Esophagus muscularis mucosa (tissue), 4 donors: Measurements from ENCODE around the gene RGMB. TPM values are rescaled to one million over a fixed set of nuclear protein-coding genes. Genes with fewer than 3 reads are reported as not detected.

Source experiments
- DNase-seq: peaks from one replicate; pipeline ENCODE4 v3.0.0-alpha.2; 2017; ENCODE audit errors: extremely low spot score
- H3K27ac ChIP-seq, 4 donors: fragments of 200-600 bp; sonication (generic); replicated peaks in 1 of 4; 1 replicate in 3 of 4; 2 replicates in 1 of 4; pipeline ENCODE4 v1.5.1; 2016 to 2019; ENCODE audit warnings: mild to moderate bottlenecking in 1 of 4
- H3K27me3 ChIP-seq, 4 donors: fragments of 200-600 bp; sonication (generic); one replicate each; pipeline versions ENCODE4 v1.5.1 to v1.6.0; 2016 to 2019
- H3K36me3 ChIP-seq, 4 donors: fragments of 200-600 bp; sonication (generic); one replicate each; pipeline ENCODE4 v1.5.1; 2016 to 2019
- H3K4me1 ChIP-seq, 4 donors: fragments of 200-600 bp; sonication (generic); one replicate each; pipeline ENCODE4 v1.5.1; 2016 to 2019
- H3K4me3 ChIP-seq, 4 donors: fragments of 200-600 bp; sonication (generic); 1 replicate in 2 of 4; 2 replicates in 2 of 4; pipeline ENCODE4 v1.5.1; 2016 to 2019; ENCODE audit warnings: mild to moderate bottlenecking in 4 of 4, moderate library complexity in 1 of 4
- H3K9me3 ChIP-seq, 4 donors: fragments of 200-600 bp; sonication (generic); 1 replicate in 3 of 4; 2 replicates in 1 of 4; pipeline ENCODE4 v1.5.1; 2016 to 2019
- EP300 ChIP-seq: sonication (generic); formaldehyde crosslinking; IDR thresholded peaks from one replicate; pipeline ENCODE4 v1.6.1; 2017; ENCODE audit warnings: antibody characterized with exemption
- POLR2A ChIP-seq: fragments of 450-650 bp; IDR thresholded peaks from one replicate; pipeline ENCODE4 v1.6.1; 2017; ENCODE audit warnings: antibody characterized with exemption, moderate library complexity, mild to moderate bottlenecking, low read depth
- POLR2AphosphoS5 ChIP-seq, 2 donors: sonication (generic); formaldehyde crosslinking; IDR thresholded peaks; one replicate each; pipeline ENCODE4 v1.6.1; 2017; ENCODE audit warnings: antibody characterized with exemption in 2 of 2
- whole genome bisulfite sequencing: methylation state at CpG from one replicate; pipeline ENCODE4 v1.1.5; 2018; 5-methylcytosine and 5-hydroxymethylcytosine counted together
- intact Hi-C: fragments of 100-400 bp; cut with DNase I; formaldehyde crosslinking; loops from one replicate; pipeline ENCODE4 v1.15.1; 2023
- total RNA-seq, 4 donors: library from RNA; depleted of rRNA; stranded (reverse); fragments of >200 nt; gene quantifications; one replicate each; pipeline versions ENCODE4 v1.1.0 to v1.2.1, GENCODE V29; 2016
- TF ChIP-seq, protein P1 (sequence below), 3 experiments: fragments of 200-600 bp in 2 of 3; fragments of 450-650 bp in 1 of 3; sonication (generic) in 2 of 3; IDR thresholded peaks; one replicate each; pipeline ENCODE4 v1.5.1; 2017 to 2019; ENCODE audit warnings: antibody characterized with exemption in 3 of 3, mild to moderate bottlenecking in 2 of 3, moderate library complexity in 1 of 3

Gene RGMB
- total RNA-seq, 4 donors from 2014 or later = 145 to 198 (median 183) TPM

- peak overlapping the region; percentile 10 to 58 (median 44) for H3K27ac ChIP-seq
- TF ChIP-seq POLR2A (no peak), EP300 (no peak), POLR2AphosphoS5 (IDR thresholded peaks at IDR 0.05) (no peak)
- TF ChIP-seq, protein P1, sequence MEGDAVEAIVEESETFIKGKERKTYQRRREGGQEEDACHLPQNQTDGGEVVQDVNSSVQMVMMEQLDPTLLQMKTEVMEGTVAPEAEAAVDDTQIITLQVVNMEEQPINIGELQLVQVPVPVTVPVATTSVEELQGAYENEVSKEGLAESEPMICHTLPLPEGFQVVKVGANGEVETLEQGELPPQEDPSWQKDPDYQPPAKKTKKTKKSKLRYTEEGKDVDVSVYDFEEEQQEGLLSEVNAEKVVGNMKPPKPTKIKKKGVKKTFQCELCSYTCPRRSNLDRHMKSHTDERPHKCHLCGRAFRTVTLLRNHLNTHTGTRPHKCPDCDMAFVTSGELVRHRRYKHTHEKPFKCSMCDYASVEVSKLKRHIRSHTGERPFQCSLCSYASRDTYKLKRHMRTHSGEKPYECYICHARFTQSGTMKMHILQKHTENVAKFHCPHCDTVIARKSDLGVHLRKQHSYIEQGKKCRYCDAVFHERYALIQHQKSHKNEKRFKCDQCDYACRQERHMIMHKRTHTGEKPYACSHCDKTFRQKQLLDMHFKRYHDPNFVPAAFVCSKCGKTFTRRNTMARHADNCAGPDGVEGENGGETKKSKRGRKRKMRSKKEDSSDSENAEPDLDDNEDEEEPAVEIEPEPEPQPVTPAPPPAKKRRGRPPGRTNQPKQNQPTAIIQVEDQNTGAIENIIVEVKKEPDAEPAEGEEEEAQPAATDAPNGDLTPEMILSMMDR (IDR thresholded peaks at IDR 0.05) = no peak
- intact Hi-C loops = no loop called here
- 79% methylated on average over 9 of the region's 9 CpGs for WGBS
- H3K36me3 ChIP-seq = peaks cover 9 to 22% (median 12%) of the 10 kb centered on the region in 4 donors
- H3K9me3 ChIP-seq = no peaks in the 10 kb centered on the region
- no peak overlapping the region for H3K4me3 ChIP-seq
- no peak for DNase-seq
- H3K27me3 ChIP-seq = no peaks in the 10 kb centered on the region
- peaks cover 6 to 74% (median 71%) of the 10 kb centered on the region in 4 donors for H3K4me1 ChIP-seq
Observed at GRCh38 chr5:98794414-98795080, 21.1 kb downstream of the RGMB start.

DNA sequence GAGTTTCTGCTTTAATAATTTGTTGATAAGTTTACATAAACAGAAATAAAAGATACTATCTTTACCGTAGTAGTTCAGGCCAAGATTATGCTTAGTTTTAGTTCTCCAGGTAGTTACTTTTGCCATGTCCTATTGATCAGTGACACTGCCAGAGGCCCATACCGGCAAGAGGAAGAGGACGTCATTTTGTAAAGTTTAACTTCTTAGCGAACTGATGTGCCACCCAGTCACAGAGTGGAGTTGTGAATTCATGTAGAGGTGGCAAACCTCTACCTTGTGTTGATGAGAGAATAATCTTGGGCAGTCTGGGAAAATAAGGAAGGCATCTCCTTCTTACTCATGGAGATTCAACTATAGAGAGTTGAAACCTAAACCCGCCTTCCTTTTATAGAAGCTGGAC is 21.8 kb downstream of the RGMB start:
- Histone ChIP-seq H3K4me1 (peaks cover 6 to 67% (median 64%) of the 10 kb centered on the region in 4 donors), H3K4me3 (no peak overlapping the region), H3K27me3 (no peaks in the 10 kb centered on the region), H3K9me3 (no peaks in the 10 kb centered on the region), H3K27ac (peak overlapping the region; percentile 10 to 58 (median 43)), H3K36me3 (peaks cover 9 to 22% (median 12%) of the 10 kb centered on the region in 4 donors)
- intact Hi-C loops = no loop called here
- no peak for TF ChIP-seq POLR2A
- TF ChIP-seq POLR2AphosphoS5 (IDR thresholded peaks at IDR 0.05) = no peak
- TF ChIP-seq, protein P1 (IDR thresholded peaks at IDR 0.05) = no peak
- no peak for TF ChIP-seq EP300
- 83% methylated on average over 5 of the region's 5 CpGs for WGBS
- DNase-seq = no peak

DNA sequence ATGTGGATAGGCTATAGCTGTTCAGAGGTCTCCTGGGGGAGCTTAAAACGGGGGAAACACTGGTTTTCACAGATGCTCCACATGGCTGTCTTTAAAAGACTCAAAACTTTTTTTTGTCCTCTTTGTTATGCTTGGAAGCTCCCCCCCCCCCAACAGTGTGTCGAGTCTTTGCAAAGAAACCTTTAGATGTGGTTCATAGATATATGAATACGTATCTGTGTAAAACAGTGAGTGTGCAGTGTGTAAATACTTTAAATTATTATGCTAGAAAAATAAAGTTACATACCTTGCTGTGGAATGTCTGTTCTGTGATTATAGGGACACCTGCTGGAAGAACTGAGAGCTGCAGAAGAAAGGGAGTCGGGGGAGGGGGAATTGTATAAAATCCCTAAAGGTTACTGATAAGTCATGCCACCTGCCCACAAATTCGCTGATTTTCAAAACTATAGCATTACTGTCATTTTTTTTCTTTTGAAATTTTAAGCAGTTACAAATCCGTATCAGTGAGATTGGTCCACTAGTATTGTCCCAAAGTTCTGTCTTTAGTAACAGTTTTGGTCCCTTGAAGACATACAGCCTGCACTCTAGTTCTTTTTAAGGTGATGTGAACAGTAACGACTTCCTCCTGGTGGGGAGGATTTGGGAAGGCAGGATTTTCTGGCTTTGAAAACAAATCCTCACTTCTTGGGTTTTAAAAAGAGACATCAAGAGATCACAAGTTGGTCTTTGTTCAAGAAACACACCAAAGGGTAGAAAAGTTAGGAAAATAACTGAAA is 22.9 kb downstream of the RGMB start:
- no peak for DNase-seq
- intact Hi-C loops = no loop called here
- Histone ChIP-seq H3K4me3 (no peak overlapping the region), H3K27ac (peak overlapping the region; percentile 28 to 58 (median 55)), H3K27me3 (no peaks in the 10 kb centered on the region), H3K36me3 (peaks cover 9 to 22% (median 12%) of the 10 kb centered on the region in 4 donors), H3K9me3 (no peaks in the 10 kb centered on the region), H3K4me1 (peaks cover 6 to 55% (median 52%) of the 10 kb centered on the region in 4 donors)
- TF ChIP-seq POLR2AphosphoS5 (IDR thresholded peaks at IDR 0.05) (peak in 1 of 2 donors; percentile 18), POLR2A (no peak), EP300 (no peak)
- TF ChIP-seq, protein P1 (IDR thresholded peaks at IDR 0.05) = peak; percentile 70 to 84 (median 77)
- WGBS = 9% methylated on average over 7 of the region's 7 CpGs

DNA sequence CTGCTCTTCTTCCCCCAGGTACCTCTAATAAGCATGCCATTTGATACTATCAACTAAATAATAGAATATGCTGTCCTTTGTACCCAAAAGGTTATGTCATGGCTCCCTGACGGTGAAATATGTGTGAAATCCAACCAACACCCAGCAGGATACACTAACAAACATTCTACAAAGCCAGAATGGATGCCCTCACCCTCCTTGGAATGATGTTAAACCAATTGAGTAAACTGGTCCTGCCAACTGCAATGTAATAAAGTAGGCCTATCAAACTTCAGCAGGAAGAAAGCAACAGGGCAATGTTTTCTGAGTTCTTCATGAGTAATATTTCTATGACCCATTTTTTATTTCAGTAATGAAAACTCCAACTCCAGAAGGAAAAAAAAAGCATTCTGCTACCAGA is 24.9 kb downstream of the RGMB start:
- H3K9me3 ChIP-seq = no peaks in the 10 kb centered on the region
- H3K27me3 ChIP-seq = no peaks in the 10 kb centered on the region
- H3K36me3 ChIP-seq = peaks cover 5 to 14% (median 7%) of the 10 kb centered on the region in 4 donors
- DNase-seq = no peak
- H3K27ac ChIP-seq = no peak overlapping the region
- H3K4me1 ChIP-seq = peaks cover 6 to 38% (median 34%) of the 10 kb centered on the region in 4 donors
- 77% methylated on average over 1 of the region's 1 CpG for WGBS
- intact Hi-C loops = no loop called here
- no peak overlapping the region for H3K4me3 ChIP-seq
- TF ChIP-seq POLR2A = no peak

DNA sequence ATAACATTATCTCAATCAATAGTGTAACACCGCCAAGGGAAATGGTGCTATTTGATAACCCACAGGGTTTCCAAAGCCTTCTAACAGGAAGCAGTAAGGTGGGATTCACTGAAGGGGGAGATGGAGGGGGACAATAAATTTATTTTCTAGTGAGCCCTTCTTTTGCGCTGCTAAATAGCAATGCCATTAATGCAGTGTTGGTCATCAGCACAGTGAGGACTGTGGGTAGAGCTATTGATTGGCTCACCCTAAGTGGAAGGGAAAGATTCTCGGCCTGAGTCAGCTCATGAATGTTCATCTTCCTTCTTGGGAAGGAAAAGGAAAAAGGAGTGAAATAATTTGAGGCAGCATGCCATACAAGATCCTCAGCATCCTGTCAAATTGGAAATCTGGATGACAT is 25.4 kb downstream of the RGMB start:
- H3K27me3 ChIP-seq = no peaks in the 10 kb centered on the region
- peaks cover 0 to 10% (median 3%) of the 10 kb centered on the region in 4 donors for H3K36me3 ChIP-seq
- no peaks in the 10 kb centered on the region for H3K9me3 ChIP-seq
- no peak for TF ChIP-seq EP300
- no peak for TF ChIP-seq POLR2AphosphoS5 (IDR thresholded peaks at IDR 0.05)
- TF ChIP-seq, protein P1 (IDR thresholded peaks at IDR 0.05) = no peak
- TF ChIP-seq POLR2A = no peak
- 94% methylated on average over 3 of the region's 3 CpGs for WGBS
- no peak for DNase-seq
- H3K27ac ChIP-seq = no peak overlapping the region
- H3K4me1 ChIP-seq = peaks cover 6 to 33% (median 29%) of the 10 kb centered on the region in 4 donors
- intact Hi-C loops = no loop called here
- H3K4me3 ChIP-seq = no peak overlapping the region
